HG02642 (cell line): ENCODE data around the gene CLIC3.
"Not testable (repeated sequence)": the region's sequence is repeated elsewhere in the genome, so short reads cannot be mapped to it uniquely, and the experiment has no call there.

Source experiments
- ATAC-seq: cut with Tn5 transposase; IDR thresholded peaks from one replicate; pipeline ENCODE4 v1.9.1; 2021; ENCODE audit warnings: mild to moderate bottlenecking; ENCODE audit not compliant: unreplicated experiment, poor library complexity

Gene CLIC3

DNA sequence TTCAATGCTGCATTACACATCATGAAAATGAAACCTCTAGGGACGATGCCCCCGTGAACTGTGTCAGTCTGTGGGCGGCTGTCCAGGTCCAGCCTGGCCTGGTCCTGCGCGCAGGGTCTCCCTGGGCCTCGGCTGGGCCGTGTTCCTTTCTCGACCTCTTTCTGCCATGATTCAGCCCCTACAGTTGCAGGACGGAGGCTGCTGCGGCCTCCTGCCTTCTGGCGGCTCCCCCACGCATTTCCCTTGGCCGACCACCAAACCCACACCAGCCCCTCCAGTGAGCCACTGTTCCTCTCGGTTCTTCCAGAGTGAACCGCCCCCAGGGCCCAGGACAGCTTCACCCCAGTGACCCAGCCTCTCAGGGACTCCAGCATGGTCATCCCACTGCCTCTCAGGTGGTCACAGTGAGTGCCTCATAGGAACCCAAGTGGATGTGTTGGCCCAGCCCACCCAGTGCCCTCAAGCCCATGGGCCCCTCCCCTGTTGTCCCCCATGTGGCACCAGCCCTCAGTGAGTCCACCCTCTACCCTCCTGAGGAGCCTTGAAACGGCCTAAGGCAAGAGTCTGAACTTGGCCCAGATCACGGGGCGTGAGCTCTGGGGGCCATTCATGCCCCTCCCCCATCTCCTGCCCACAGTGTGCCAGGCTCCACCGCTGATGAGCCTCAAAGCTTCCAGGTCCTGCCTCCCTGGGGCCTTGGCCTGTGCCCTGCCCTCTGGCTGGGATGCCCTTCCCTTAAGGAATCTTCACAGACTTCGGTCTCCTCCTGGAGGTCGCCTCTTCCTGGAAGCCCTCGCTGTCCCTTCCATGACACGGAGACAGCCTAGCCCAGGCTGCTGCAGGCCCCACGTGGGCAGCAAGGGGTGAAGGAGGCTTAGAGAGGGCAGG is 10.0 kb upstream of the CLIC3 start:
- no peak for ATAC-seq

DNA sequence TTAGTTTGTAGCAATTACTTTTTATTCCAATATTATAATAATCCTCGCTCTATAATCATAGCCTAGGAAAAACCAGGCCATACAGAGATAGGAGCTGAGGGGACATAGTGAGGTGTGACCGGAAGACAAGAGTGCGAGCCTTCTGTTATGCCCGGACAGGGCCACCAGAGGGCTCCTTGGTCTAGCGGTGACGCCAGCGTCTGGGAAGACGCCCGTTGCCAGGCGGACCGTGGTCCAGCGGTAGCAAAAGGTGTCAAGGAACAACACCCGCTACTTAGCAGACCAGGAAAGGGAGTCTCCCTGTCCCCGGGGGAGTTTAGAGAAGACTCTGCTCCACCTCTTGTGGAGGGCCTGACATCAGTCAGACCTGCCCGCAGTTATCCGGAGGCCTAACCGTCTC is 7.9 kb upstream of the CLIC3 start:
- ATAC-seq: not testable (repeated sequence)

DNA sequence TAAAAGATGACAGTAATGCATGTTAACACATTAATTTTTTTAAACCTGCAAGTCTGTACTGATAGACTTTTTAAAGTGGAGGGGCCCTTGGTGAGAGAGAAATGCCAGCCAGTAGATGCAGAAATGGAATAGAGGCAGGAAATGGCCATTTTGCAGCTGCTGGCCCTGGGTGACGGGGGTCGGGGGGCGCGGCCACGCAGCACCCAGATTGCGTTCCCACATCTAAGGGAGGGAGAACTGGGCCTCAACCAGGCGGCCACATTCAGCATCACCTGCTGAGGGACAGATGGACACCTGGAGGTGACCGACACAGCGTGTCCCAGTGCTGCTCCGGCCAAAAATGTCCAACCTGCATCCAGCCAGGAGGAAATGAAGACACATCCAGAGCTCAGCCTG is 6.3 kb upstream of the CLIC3 start:
- no peak for ATAC-seq

DNA sequence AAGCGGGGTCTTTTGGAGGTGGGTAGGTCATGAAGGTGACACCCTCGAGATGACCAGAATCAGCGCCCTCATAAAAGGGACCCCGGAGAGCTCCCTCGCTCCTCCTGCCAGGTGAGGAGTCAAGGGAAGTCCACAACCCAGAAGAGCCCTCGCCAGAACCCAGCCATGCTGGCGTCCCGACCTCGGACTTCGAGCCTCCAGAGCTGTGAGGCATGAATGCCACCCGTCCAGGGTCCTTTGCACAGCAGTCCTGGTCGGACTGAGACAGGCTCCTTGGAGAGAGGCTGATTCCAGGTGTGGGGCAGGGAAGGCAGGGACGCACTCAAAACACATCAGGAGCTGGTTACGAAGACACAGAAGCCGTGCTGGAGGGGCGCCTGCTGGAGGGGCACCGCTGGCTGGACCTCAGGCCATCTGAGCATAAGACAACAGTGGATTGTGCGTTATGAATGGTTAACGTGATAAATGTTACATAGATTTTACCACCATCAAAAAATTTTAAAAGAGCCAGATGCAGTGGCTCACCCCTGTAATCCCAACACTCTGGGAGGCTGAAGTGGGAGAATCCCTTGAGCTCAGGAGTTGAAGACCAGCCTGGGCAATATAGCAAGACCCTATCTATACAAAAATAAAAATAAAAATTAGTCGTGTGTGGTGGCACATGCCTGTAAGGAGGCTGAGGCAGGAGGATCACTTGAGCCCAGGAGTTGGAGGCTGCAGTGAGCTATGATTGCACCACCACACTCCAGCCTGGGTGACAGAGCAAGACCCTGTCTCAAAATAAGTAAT is 5.7 kb upstream of the CLIC3 start:
- no peak for ATAC-seq

DNA sequence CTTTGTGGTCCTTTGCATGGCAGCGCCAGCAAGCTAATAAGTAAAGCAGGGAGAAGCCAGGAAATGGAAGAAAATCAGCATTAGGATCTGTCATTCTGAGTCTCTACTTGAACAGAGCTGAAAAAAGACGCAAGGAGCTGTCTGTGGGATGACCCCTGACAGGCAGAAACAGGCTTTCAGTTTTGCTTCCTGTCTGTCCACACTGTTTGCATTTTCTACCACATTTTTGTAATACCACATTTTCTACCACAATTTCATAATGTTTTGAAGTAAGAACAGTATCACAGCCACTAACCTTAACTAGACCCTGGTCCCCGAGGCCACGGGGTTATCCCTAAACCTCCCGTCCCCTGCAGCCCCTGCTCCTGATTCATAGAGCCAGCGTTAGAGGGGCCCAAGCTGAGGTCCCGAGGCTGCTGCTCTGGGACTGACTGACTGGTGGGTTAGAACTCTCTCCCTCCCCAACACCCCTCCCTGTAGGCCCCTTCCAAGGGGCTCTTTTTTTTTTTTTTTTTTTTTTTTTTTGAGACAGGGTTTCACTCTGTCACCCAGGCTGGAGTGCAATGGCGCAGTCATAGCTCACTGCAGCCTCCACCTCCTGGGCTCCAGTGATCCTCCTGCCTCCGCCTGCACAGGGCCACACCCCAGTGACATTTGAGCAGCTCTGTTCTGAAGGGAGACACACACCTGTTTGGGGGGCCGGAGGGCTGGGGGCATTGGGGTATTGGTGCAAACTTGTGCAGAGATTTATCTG is 4.0 kb upstream of the CLIC3 start:
- ATAC-seq: peak; percentile 72

DNA sequence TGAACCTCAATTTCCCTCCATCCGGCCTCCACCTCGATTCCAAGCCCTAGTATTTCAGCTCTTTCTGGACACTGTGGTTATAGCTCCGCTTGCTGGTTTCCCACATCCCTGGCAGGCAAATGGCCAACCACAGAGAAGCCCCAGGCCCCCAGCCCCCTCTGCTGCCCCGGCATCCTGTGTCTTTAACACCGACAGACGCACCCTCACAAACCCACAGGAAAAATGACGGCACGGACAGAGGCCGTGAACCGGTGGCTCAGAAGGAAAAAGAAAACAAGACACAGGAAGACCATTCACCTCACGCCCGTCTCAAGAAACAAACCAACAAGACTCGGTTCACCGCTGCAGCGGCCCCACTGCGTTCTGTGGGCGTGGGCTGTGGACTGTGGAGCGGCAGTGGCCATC is 1.5 kb upstream of the CLIC3 start:
- no peak for ATAC-seq

DNA sequence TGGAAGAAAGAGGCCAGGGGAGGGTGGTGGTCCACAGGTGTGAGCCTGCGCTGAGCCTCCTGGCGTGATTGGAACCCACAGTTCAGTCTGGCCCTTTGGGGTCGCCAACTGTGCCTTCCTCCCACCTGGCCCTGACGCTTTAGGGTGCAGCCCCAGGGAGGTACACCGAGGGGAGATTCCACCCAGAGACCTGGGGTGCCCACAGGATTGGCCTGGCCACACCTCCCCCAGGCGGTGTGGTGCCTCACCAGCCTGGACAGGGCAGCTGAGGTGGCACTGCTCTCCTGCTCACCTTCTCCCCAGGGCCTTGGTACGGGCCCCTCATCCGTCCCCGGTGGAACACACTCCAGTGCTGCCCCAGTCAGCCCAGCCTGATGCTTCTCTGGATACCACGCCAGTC is 1.0 kb upstream of the CLIC3 start:
- no peak for ATAC-seq

DNA sequence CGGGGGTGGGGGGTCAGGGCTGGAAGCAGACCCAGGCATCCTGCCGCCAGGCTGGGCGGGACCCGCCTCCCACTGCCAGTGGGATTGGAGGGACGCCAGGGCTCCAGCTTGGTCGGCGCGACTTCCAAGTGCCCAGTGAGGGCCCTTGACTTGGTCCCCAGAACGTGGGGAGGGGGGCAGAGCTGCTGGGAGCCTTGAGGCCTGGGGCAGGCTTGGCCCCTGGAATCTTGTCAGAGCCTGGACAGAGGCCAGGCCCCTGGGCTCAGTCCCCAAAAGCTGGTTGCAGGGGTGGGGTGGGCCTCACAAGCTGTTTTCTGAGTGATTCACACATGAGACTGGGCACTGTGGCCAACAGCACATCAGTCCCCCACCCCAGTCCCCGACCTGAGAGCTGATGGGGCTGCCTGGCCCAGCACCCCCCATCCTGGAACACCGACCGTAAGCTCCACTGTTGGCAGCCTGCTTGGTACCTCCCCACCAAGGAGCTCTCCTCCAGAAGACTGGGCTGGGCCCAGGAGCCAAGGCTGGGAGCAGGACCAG is 526 bp downstream of the CLIC3 start:
- no peak for ATAC-seq

DNA sequence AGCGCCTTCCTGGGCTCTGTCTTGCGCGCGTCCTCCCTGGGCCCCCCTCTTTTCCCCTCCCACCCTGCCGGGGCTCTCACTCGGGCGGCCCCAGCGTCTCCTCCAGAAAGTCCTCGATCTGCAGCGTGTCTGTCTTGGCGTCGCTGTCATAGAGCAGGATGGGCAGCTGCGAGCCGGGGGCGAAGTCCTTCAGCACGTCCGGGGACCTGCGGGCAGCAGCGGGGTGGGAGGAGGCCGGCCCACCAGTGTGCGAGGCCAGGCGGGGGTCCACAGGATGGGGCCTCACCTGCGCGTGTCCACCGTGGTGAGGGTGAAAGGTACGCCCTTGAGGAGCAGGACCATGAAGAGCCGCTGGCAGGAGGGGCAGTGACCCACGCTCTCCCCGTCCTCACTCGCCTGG is 1.0 kb downstream of the CLIC3 start:
- ATAC-seq: no peak

DNA sequence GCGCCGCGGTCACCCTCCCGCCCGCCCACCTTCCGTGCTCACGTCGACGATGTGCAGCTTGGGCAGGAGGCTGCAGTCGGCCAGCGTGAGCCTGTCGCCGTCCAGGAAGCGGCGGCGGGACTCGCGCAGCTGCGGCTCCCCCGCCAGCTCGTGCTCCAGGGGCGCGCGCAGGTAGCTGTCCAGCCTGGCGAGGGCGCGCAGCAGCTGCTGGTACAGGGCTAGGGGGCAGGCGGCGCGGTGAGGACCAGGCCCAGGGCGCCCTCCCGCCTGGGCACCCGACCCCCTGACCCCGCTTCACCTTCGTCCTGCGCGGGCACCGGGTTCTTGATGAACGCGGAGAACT is 1.5 kb downstream of the CLIC3 start:
- ATAC-seq: no peak

DNA sequence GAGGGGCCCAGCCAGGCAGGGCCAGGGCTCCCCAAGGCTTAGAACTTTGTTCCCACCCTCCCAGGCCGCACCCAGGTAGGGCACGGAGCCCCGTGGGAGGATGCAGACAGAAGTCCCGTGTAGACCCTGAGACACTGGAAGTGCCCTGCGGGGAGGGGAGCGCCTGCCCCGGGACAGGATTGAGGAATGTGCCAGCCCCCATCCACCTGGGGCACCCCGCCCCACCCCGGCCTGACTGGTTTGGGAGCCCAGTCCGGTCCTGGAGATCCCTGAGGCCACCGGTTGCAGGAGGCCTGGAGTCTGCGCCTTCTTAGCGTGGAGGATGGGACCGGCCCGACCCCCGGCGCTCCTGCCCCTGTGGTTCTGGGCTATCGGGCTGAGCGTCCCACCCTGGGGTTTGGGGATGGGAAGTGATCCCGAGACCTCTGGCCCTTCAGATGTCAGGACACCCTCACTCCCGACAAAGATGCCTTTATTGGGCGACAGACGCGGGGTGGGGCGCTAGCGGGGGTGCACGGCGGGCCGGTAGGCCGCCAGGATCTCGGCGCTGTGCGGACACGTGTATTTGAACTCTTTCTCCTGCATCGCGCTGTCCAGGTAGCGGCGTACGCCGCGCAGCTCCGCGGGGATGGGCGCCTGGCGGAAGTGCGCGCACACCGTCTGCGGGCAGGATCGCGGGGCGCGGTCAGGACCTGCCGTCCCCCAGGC is 2.0 kb downstream of the CLIC3 start:
- ATAC-seq: no peak

DNA sequence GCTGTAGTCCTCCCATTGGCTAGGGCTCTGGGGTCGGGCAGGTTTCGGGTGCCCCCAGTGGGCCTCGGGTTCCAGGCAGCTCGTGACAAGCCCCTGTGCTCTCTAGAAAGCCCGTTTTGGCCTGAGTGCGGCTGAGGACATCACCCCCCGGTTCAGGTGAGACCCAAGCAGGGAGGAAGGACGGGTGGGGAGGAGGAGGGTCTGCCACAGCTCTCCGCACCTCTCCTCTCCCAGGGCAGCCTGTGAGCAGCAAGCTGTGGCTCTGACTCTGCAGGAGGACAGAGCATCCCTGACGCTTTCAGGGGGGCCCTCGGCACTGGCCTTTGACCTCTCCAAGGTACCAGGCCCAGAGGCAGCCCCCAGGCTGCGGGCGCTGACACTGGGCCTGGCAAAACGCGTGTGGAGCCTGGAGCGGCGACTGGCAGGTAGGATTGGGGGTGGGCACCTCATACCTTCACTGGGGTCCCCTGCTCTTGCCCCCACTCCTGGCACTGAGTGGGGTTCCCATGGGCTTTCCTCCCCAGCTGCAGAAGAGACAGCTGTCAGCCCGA is 3.5 kb downstream of the CLIC3 start:
- ATAC-seq: no peak

DNA sequence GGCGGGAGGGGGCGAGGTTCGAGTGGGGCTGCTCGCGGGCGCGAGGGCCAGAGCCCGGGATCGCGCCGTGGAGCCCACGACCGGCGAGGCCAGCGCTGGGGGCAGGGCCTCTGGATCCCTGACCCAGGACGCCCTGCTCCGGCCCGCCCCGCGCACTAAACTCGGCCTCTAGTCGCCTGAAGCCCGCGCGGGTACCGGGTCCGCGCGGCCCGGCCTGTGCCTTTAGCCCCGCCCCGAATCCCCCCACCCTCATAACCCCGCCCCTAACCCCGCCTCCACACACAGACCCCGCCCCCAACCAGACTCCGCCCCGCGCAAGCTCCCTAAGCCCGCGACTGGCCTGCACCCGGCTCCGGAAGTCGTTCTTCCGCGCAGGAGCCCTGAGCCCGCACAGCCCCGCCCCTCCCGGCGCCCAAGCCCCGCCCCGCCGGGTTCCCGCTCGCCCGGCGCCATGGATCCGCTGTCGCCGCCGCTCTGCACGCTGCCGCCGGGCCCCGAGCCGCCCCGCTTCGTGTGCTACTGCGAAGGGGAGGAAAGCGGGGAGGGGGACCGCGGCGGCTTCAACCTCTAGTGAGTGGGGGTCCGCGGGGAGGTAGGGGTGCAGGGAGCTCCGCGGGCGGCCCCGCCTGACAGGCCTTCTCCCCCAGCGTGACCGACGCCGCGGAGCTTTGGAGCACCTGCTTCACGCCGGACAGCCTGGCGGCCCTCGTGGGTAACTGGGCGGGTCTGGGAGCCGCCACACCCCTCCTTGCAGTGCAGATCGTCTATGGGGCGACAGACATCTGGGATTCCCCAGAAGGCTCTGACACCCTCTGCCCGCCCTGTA is 4.2 kb downstream of the CLIC3 start, which contains the start of gene PAXX:
TSS of gene PAXX (plus strand) at position 430 of the 826 bp plus-strand sequence. CDS start at position 452, 22 bp downstream.
- ATAC-seq: peak; percentile 85

DNA sequence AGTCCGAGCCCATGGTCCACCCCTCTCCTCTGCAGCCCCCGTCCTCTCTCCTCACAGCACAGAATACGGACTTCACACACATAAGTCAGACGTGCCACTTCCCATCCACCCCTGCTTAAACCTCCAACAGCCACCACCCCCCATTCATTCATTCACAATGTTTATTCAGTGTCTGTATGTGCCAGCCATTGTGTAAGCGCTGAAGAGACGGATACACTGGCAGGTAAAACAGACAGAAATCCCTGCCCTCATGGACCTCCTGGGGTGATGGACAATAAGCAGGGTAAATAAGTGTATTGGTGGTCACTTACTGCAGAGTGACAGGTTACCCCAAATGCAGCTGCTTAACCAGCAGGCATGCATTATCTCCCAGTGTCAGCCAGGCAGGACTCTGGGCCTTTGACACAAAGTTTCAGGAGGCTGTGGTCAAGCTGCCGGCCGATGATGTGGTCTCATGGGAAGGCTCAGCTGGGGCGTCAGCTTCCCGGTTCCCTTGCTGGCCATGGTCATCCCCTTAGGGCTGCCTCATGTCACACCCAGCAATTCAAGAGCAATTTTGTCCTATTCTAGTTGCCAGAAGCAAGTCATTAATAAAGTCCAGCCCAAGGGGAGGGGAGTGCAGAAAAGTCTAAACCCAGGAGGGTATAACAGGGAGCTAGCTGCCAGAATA is 6.0 kb downstream of the CLIC3 start:
- ATAC-seq: no peak

DNA sequence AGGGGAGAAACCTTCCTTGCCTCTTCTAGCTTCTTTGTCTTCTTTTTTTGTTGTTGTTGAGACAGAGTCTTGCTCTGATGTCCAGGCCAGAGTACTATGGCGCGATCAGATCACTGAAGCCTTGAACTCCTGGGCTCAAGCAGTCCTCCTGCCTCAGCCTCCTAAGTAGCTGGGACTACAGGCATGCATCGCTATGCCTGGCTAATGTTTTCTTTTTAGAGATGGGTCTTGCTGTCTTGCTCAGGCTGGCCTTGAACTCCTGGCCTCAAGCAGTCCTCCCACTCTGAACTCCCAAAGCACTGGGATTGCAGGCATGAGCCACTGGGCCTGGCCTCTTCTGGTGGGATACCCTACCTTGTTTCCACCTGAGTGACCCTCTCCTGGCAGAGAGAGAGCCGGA is 7.5 kb downstream of the CLIC3 start:
- no peak for ATAC-seq

DNA sequence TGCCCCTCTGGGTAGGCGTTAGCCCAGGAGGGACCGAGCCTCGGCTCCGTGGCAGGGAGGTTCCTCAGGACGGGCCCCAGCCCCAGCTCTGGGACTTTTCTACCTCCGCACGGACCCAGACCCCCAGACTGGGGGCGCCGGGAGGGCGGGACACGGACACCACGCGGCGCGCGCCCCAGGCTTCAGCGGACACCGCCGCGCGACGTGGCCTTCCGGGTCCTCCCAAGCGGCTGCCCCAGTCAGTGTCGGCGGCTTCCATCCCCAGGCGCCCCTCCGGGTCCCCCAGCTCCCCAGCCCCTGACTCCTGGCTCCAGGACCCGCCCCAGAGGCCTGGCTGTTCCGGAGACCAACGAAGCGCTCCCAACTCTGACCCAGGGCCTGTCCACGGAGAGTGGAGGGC is 10.5 kb downstream of the CLIC3 start:
- ATAC-seq: no peak

DNA sequence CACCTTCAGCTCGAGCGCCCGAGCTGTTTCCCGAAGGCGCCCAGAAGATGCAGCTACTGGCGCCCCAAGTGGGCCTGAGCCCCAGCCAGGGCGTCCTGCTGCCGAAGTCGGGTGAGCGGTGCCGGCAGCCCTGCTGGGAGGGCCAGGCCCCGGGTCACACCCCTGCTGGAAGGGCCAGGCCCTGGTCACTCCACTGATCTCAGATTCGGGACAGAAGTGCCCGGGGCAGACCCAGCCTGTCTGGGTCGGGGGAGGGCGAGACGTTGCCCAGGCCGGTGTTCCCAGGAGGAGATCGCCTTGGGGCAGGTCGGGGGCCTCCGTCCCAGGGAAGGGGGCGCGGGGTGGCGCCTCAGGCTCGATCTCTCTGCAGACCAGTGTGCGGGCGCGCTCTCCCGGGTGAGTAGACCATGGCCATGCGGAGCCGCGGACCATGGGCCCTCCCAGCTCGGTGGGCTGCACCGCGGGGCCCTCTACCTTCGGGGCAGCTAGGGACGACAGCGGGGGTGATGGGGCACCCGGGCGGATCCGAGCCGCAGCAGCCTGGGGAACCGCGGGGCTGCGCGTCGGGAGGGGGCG is 11.3 kb downstream of the CLIC3 start:
- no peak for ATAC-seq

DNA sequence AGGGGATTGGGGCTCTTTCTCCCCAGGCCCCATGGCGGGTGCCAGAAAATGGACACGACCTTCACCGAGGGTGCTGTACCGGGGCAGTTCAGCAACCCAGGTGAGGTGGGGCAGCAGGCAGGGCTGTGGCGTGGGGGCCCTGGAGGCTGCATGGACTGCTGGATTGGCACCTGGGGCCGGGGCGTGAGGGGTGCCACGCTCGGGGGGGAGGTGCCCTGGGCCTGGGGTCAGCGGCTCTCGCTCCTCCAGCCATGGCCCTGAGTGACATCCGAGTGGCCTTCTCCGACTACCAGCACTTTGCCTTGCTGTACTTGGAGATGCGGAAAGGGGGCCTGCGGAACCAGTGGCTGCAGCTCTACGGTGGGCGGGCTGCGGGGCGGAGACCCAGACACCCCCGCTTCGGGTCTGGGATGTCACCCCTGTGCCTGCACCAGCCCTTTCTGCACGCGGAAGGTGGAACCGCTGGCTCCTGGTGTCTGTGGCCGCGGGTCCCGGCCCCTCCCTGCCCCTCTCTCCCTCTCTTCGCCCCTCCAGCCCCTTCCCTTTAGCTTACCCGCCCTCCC is 11.8 kb downstream of the CLIC3 start:
- ATAC-seq: no peak
